GM23248 (cell line): Measurements from ENCODE around the gene LOXL4.

Experiments
- EZH2 ChIP-seq: fragments of 200-600 bp; sonication (generic); IDR thresholded peaks from 2 replicates; pipeline ENCODE4 v1.6.1; 2018; ENCODE audit warnings: antibody characterized with exemption, mild to moderate bottlenecking; ENCODE audit not compliant: insufficient read depth, poor library complexity, severe bottlenecking
- EZH2phosphoT487 ChIP-seq: fragments of 200-600 bp; sonication (generic); IDR thresholded peaks from 2 replicates; pipeline ENCODE4 v1.6.1; 2018; ENCODE audit warnings: antibody characterized with exemption, moderate library complexity, mild to moderate bottlenecking, low read depth; ENCODE audit not compliant: insufficient read depth

DNA sequence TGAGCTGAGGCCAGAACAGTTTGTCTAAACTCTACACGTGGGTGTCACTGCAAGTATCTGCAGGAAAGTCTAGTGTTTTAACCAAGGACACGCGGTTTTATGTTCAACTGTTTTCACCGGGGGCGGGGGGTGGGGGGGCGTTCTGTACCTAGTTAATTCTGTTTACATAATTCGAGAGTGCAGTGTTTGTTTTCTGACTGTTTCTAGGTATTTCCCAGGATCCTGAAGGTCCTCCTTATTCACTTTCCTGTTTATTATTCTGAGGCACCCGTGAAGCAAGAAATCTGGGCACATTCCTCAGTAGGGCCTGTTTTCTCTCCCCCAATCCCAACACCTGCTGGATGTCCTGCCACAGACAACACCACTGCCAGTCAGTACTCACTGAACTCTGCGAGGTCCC lies 7.6 kb downstream of the LOXL4 start:
- no peak for TF ChIP-seq EZH2
- no peak for TF ChIP-seq EZH2phosphoT487
